ENCODE results near the gene RTL10. TPM values are rescaled to one million over a fixed set of nuclear protein-coding genes. Genes with fewer than 3 reads are reported as not detected.

RTL10 gene
- total and polyA plus RNA-seq, 2 experiments from 2014 or later, result 13.0 to 15.9 TPM

DNA sequence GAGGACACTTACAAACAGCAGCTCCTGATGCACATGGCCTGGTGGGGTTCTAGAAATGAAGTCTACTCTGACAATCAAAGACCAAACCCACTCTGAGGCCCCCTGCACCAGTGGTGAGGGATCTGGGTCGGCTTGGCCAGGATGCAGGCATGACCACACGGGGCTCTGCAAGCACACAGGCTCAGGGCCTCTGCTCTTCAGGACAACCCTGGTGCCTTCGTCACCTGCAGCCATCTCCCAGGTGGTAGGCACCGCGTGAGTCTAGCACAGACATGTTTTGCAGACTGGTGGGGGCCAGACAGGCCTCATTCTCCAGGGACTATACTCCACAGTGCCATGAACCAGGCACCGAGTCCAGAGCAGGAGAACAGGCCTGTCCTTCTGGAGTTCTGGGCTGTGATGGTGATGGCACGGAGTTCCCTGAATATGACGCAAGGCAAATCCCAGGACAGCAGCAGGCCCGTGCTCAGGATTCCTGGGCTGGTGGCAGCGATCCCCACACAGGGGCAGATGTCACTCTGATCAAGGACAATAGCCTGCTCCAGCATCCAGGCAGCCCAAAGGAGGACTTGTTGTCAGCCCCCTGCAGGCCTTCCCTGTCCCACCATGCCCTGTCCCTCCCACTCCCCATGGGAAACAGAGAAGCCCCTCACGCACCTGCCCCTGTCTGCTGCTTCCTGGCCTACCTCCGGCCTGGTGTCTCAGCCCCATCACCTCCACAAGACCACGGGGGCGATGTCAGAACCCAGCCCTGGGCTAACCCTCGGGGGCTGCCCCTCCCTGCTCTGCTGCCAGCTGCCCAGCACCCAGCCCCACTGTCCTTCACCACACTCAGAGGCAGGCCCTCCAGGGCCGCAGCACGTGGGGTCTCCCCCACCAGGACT lies 36.1 kb downstream of the RTL10 start:
- Histone ChIP-seq H3K4me3 (no peak overlapping the region), H3K27ac (no peak overlapping the region), H3K4me1 (ENCODE audit: insufficient read depth) (no peaks in the 10 kb centered on the region), H3K9me2 (replicated peaks; ENCODE audit: insufficient read depth) (no peaks in the 10 kb centered on the region), H3K9me3 (ENCODE audit: low read depth) (no peaks in the 10 kb centered on the region), H3K27me3 (no peaks in the 10 kb centered on the region), H4K20me1 (ENCODE audit: insufficient read depth, poor library complexity, severe bottlenecking) (no peaks in the 10 kb centered on the region), H3K4me2 (no peak overlapping the region), H3K36me3 (replicated peaks; ENCODE audit: insufficient read depth, low read depth) (no peaks in the 10 kb centered on the region), H3K79me2 (no peaks in the 10 kb centered on the region), H2AFZ (no peak overlapping the region)
- DNase-seq (ENCODE audit: low spot score), result no peak
- TF ChIP-seq, protein P1, sequence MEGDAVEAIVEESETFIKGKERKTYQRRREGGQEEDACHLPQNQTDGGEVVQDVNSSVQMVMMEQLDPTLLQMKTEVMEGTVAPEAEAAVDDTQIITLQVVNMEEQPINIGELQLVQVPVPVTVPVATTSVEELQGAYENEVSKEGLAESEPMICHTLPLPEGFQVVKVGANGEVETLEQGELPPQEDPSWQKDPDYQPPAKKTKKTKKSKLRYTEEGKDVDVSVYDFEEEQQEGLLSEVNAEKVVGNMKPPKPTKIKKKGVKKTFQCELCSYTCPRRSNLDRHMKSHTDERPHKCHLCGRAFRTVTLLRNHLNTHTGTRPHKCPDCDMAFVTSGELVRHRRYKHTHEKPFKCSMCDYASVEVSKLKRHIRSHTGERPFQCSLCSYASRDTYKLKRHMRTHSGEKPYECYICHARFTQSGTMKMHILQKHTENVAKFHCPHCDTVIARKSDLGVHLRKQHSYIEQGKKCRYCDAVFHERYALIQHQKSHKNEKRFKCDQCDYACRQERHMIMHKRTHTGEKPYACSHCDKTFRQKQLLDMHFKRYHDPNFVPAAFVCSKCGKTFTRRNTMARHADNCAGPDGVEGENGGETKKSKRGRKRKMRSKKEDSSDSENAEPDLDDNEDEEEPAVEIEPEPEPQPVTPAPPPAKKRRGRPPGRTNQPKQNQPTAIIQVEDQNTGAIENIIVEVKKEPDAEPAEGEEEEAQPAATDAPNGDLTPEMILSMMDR (IDR thresholded peaks at IDR 0.05; ENCODE audit: poor library complexity), result no peak
- TF ChIP-seq EZH2 (IDR thresholded peaks at IDR 0.05; ENCODE audit: borderline replicate concordance) (no peak), EZH2phosphoT487 (IDR thresholded peaks at IDR 0.05; ENCODE audit: low read depth, severe bottlenecking, unreplicated experiment) (no peak)
- 96% methylated on average over 15 of the region's 17 CpGs for WGBS (ENCODE audit: low lambda C conversion rate, missing lambda C conversion rate)

DNA sequence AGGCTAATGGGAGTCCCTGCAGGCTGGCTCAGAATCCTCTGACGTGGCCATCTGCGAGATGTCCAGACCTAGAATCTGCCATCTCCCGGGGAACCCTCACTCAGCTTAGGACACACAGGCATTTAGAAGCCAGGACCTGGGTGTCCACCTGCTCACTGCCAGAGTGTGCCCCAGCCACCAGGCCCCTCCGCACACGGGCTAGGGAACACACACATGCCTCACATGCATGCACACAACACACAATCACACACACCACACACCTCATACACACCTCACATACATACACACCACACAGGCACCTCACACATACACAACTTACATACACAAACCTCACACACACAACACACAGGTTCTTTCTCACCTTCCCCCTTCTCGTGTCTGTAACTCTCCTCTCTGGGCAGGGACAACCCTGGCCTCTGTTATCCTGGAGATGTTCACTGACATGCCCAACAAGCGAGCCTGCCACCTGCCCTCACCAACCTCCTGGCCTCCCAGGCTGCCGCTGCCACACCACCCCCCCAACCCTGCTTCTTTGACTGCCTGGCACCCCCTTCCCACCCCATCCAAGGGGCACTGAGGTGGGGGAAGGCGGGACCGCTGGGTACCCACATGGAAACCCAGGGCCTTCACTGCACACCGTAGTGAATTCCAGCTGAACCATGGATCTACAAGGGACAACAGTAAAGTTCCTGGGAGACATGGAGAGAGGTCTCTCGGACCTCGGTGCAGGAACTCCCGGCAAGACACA lies 38.1 kb downstream of the RTL10 start:
- Histone ChIP-seq H3K27ac (no peak overlapping the region), H3K9me3 (ENCODE audit: low read depth) (no peaks in the 10 kb centered on the region), H3K36me3 (replicated peaks; ENCODE audit: insufficient read depth, low read depth) (no peaks in the 10 kb centered on the region), H3K4me3 (no peak overlapping the region), H3K27me3 (no peaks in the 10 kb centered on the region), H3K9me2 (replicated peaks; ENCODE audit: insufficient read depth) (no peaks in the 10 kb centered on the region), H4K20me1 (ENCODE audit: insufficient read depth, poor library complexity, severe bottlenecking) (no peaks in the 10 kb centered on the region), H2AFZ (no peak overlapping the region), H3K4me1 (ENCODE audit: insufficient read depth) (no peaks in the 10 kb centered on the region), H3K79me2 (no peaks in the 10 kb centered on the region), H3K4me2 (no peak overlapping the region)
- TF ChIP-seq, protein P1 (IDR thresholded peaks at IDR 0.05; ENCODE audit: poor library complexity), result no peak
- WGBS (ENCODE audit: low lambda C conversion rate, missing lambda C conversion rate), result 93% methylated on average over 14 of the region's 14 CpGs
- no peak for DNase-seq (ENCODE audit: low spot score)

DNA sequence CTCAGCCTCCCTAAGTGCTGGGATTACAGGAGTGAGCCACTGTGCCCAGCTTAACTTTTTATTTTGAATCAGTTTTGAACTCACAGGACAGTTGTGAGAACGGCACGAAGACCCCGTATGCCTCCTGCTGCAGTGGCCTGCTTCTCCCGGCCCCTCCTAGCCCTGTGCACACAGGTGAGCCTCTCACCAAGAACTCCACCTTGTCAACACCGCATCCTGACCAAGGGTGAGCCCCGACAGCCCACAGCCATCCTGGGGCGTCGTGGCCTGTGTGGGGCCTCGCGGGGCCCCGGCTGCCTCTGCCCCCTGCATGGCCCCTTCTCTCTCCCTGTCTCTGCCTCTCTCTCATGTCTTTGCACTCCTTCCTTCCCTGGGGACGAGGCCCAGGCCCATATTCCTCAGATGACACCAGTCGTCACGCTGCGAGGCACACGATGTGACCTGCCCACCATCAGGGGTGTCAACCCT lies 38.8 kb downstream of the RTL10 start:
- Histone ChIP-seq H3K79me2 (no peaks in the 10 kb centered on the region), H3K9me2 (replicated peaks; ENCODE audit: insufficient read depth) (no peaks in the 10 kb centered on the region), H3K36me3 (replicated peaks; ENCODE audit: insufficient read depth, low read depth) (no peaks in the 10 kb centered on the region), H3K4me2 (no peak overlapping the region), H4K20me1 (ENCODE audit: insufficient read depth, poor library complexity, severe bottlenecking) (no peaks in the 10 kb centered on the region), H3K4me1 (ENCODE audit: insufficient read depth) (no peaks in the 10 kb centered on the region), H2AFZ (no peak overlapping the region), H3K27ac (no peak overlapping the region), H3K4me3 (no peak overlapping the region), H3K27me3 (no peaks in the 10 kb centered on the region), H3K9me3 (ENCODE audit: low read depth) (no peaks in the 10 kb centered on the region)
- TF ChIP-seq EZH2 (IDR thresholded peaks at IDR 0.05; ENCODE audit: borderline replicate concordance) (no peak), EZH2phosphoT487 (IDR thresholded peaks at IDR 0.05; ENCODE audit: low read depth, severe bottlenecking, unreplicated experiment) (no peak)
- TF ChIP-seq, protein P1 (IDR thresholded peaks at IDR 0.05; ENCODE audit: poor library complexity), result no peak
- 93% methylated on average over 16 of the region's 16 CpGs for WGBS (ENCODE audit: low lambda C conversion rate, missing lambda C conversion rate)
- no peak for DNase-seq (ENCODE audit: low spot score)
